B cell (primary cell): Measurements from ENCODE around the gene CEP85L.

Experiments used
- CTCF ChIP-seq: fragments of 200-600 bp; IDR thresholded peaks from one replicate; pipeline ENCODE4 v1.8.0; 2022; ENCODE audit warnings: antibody characterized with exemption, mild to moderate bottlenecking
- EZH2 ChIP-seq: IDR thresholded peaks from 2 replicates; pipeline ENCODE4 v1.6.1; 2012; ENCODE audit warnings: borderline replicate concordance, low read depth, mild to moderate bottlenecking, moderate library complexity, low read length; ENCODE audit not compliant: insufficient read depth, poor library complexity, severe bottlenecking

GRCh38 chr6:118565311-118565960 is 86.0 kb downstream of the CEP85L start:
- TF ChIP-seq CTCF (peak; percentile 85), EZH2 (no peak)
